ENCODE results near the gene NEK10.
"Not testable (repeated sequence)": the region's sequence is repeated elsewhere in the genome, so short reads cannot be mapped to it uniquely, and the experiment has no call there.

The NEK10 gene, protein sequence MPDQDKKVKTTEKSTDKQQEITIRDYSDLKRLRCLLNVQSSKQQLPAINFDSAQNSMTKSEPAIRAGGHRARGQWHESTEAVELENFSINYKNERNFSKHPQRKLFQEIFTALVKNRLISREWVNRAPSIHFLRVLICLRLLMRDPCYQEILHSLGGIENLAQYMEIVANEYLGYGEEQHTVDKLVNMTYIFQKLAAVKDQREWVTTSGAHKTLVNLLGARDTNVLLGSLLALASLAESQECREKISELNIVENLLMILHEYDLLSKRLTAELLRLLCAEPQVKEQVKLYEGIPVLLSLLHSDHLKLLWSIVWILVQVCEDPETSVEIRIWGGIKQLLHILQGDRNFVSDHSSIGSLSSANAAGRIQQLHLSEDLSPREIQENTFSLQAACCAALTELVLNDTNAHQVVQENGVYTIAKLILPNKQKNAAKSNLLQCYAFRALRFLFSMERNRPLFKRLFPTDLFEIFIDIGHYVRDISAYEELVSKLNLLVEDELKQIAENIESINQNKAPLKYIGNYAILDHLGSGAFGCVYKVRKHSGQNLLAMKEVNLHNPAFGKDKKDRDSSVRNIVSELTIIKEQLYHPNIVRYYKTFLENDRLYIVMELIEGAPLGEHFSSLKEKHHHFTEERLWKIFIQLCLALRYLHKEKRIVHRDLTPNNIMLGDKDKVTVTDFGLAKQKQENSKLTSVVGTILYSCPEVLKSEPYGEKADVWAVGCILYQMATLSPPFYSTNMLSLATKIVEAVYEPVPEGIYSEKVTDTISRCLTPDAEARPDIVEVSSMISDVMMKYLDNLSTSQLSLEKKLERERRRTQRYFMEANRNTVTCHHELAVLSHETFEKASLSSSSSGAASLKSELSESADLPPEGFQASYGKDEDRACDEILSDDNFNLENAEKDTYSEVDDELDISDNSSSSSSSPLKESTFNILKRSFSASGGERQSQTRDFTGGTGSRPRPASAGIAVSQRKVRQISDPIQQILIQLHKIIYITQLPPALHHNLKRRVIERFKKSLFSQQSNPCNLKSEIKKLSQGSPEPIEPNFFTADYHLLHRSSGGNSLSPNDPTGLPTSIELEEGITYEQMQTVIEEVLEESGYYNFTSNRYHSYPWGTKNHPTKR

DNA sequence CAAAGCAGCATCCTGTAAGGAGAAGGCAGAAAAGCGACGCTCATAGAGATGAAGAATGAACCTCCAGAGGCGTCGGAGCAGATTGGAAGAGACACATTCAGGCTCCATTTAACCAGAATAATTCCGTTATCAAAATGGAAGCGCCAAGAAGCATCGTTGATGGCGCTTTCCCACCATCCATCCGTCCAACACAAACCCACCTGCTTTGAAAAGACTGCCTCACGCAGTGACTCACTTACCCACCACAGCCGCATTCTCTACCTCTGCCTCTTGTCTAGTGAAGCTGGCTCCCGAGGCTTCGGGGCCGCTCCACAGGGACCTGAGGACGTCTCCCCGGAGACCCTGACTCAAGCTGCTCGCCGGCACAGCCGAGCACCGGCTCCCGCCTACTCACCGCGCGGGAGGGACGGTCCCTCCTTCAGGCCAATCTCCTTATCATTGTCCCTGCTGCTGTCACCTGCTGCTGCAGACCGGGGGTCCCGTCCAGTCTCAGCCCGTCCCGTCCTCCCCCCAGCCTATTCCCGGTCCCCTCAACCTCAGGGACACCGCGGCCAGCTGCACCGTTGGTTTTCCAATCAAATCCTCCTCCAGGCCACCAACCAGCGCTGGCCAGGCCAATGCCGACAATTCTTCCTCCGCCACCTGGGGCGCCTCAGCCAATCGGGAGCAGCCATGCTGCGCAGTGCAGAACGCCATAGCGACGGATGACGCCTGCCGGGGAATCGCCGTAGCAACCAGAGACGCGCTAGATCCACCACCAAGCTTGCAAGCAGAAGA lies at the start of gene NEK10:
Gene NEK10 (minus strand): TSS at position 553 of the 777 bp plus-strand sequence. CDS start 16,501 bp downstream, outside the sequence.
- peak; percentile 82 for DNase-seq (ENCODE audit: low spot score)

DNA sequence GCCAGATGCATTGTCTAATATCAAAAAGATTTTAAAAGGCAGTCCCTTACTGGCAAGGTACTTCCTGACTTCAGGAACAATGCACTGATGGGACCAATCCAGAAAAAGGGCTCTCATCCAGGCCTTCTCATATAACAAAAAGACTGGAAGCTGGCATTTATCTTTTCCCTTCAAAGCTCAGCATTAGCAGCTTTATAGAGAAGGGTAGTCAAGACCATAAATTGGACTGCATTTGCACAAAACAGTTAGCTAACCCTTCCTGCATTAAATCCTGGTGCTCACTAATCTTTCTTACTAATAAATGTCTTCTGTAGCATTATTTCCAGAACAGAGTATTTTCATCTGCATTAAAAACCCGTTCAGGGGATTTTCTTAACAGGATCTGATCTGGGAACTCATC lies 46.0 kb upstream of the NEK10 start:
- no peak for DNase-seq (ENCODE audit: low spot score)

DNA sequence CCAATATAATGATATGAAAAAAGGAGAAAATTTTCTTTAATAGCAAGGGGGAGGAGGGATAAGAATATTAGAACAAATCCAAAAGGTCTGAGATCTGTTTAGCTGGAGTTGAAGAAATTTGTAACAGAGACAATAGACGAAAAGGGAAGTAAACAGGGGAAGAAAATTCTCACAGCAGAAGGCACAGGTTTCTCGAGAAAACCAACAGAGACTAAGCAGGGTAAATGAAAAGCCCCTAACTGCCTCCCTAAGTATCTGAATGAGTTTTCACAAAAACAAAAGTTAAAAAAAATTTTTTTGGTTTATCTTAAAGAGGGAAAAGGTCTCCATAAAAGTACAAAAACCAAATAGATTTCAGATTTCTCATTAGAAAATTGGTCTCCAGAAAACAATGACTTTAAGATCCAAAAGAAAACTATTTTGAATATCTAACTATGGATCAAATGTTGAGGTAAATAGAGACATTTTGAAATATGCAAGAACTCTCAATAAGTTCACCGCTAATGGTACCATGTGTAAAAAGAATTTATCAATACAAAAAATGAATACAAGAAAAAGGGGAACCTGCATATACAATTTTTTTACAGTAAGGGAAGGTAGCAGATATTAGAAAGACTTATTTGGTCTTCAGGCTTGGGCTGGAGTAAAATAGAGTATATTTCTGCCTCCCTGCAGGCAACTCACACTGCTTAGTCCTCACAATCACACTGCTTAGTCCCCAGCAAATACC lies 23.9 kb upstream of the NEK10 start:
- DNase-seq (ENCODE audit: low spot score), result no peak

DNA sequence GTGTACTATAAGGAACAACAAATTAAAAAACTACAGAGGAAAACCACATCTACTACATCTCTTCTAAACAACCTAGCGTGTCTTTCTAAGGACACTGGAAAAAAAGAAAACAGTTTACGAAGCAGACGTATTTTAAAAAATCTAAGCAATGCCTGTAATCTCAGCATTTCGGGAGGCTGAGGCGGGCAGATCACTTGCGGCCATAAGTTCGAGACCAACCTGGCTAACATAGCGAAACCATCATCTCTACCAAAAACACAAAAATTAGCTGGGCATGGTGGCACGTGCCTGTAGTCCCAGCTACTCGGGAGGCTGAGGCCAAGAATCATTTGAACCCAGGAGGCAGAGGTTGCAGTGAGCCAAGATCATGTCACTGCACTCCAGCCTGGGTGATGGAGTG lies 23.2 kb upstream of the NEK10 start:
- DNase-seq (ENCODE audit: low spot score), result not testable (repeated sequence)

DNA sequence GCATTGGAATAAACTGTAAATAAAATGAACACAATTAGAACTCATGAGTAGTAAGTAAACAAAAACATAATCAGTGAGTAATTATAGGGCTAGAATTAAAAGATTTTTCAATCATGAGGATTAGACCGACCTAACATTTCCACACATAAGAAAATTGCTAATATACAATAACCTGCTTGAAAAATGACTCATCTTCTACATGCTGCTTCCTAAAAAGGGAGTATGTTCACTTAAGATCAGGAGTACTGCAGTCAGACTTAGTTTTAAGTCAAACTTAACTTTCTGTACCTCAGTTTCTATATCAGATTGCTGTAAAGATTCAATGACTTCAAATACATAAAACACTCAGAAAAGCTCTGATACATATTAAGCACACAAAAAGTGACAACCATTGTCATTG lies 22.6 kb upstream of the NEK10 start:
- no peak for DNase-seq (ENCODE audit: low spot score)

DNA sequence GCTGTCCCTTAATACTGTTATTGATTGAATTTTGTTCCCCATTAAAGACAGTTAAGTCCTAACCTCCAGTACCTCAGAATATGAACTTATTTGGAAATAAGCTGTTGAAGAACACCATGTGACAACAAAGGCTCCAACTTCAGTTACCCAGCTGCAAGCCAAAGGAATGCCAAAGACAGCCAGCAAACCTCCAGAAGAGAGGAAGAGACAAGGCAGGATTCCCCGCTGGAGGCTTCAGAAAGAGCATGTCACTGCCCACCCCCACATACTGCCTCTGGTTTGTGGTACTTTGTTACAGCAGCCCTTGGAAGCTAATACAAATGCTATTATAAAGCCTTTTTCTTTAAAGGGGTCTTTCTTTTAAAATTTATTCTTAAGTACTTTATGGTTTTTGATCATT lies 18.4 kb upstream of the NEK10 start:
- no peak for DNase-seq (ENCODE audit: low spot score)

DNA sequence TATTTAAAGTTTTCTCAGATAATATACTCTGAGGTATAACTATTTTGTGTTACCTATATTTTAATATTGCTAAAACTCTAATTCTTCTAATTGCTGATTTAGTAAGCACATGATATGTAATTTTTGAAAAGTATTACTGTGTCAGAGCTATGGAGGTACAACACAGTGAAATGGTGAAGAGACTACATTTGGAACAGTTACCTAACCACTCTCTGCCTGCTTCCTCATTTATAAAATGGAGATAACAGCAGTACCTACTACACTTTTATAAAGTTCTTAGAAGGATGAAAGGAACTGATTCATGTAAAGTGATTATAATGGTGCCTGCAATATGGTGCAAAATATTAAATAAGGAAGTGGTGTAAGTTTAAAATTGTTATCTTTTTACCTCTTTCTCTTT lies 16.3 kb upstream of the NEK10 start:
- DNase-seq (ENCODE audit: low spot score), result no peak

DNA sequence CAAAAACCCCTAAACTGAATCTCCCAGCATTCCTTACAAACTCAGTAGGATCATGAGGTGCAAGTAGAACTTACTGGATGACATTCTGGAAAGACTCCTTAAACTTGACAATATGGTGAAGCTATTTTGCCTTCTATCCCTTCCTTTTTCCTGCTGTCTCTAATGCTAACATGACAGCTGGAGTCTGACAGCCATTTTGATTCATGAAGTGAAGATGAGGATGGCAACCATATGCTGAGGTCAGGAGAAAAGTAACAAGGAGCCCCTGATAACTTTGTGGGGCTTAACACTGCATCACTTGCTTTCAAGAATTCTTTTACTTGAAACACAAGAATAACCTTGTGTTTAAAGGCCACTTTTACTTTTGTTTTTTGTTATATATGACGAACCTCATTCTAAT lies 15.0 kb upstream of the NEK10 start:
- no peak for DNase-seq (ENCODE audit: low spot score)

DNA sequence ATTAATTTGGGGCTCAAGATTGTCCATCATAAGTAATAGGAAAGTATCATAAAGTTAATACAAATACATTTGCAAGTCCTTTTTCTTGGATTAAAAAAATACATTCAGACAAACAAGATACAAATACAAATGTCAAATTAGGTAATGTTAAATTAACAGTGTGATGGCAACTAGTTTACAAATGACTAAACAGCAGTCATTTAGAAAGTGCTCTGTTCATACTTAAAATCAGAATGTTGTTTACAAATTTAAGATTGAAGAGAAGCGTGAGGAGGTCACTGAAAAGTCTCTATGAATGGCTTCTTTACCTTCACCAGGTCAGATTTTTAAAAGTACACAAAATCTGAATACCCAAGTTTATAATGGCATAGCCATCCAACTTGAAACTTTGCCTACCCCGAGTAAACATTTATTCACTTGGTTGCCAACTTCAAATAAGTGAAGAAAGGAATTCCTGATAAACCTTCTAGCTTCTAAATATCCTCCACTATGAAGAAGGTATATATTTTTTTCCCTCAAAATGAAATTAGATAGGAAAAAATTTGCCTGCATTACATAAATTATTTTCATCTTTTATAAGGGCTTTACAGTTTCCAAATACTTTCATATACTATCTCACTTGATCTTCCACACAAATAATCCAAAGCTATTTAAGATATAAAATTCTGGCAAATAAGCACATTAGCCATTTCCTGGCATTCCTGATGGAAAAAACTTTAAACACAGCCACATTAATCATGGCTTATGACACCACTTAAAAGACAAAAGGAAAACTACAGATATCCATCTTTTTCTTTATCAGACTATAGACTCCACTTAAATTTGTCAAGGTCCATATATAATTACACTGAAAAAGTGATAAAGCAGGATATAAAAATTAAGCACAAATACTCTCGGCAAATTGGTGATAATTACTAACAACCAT lies 11.5 kb upstream of the NEK10 start:
- no peak for DNase-seq (ENCODE audit: low spot score)

DNA sequence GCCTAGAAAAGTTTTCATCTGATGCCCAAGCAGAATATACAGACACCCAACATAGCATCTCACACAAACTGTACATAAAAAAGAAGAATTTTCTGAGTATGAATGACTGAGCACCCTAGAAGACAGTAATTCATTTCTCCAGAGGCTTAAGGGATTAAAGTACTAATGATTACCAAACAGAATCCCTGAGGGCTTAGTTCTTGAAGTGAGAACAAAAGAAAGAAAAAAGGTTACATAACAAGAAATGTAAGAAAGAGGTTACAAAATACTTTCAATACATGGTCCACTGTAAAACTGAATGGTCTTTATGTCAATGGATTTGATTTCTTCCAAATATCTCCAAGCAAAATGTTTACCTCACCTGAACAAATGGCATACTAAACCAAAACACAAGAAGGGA lies 9.1 kb upstream of the NEK10 start:
- no peak for DNase-seq (ENCODE audit: low spot score)

DNA sequence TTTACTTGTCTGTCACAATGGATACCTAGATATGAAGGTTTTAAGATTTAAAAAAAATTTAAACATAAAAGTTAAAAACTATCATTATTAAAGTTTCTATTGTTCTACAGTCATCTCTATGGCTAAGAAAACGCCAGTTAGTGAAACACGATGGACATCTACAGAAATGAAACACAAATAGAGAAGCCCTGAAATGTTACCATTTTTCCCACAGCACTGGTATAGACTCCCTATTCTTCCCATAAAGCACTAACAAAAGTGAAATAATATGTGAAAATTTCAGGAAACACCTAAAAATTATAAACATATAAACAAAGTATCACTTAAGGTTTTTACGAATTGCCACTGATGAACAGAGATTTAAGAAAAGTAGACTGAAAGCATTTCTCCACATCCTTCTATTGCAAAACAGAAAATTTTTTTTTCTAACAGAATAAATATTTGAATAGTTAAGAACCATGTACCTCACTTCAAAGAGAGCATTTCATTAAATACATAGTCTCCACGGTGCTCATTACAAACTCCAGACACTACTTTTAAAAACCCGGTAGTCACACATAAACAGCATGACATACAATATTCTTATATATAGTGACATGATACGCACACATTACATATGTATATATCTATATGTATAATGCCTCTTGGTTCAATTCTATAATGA lies 7.1 kb upstream of the NEK10 start:
- DNase-seq (ENCODE audit: low spot score), result no peak

DNA sequence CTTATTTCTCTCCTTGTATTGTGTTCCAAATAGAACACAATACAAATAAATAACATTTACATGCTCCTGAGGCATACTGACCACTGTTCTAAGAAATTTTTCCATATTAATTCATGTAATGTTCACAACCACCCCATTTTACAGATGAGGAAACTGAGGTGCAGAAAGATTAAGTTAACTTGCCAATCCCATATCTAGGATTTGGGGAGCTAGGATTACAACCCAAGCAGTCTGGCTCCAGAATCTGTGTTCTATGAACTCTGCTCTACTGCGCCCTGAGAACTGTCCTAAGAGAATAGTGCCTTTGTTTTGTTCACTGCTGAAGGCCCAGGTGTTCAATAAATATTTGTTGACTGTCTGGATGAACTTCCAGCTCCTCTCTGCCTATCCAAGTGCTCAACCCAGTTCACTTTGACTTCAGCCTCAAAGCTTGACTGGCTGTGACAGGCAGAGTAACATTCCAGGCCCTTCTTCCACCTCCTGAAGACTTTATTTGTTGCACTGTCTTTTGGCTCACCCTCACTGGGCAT lies 3.1 kb downstream of the NEK10 start:
- no peak for DNase-seq (ENCODE audit: low spot score)

DNA sequence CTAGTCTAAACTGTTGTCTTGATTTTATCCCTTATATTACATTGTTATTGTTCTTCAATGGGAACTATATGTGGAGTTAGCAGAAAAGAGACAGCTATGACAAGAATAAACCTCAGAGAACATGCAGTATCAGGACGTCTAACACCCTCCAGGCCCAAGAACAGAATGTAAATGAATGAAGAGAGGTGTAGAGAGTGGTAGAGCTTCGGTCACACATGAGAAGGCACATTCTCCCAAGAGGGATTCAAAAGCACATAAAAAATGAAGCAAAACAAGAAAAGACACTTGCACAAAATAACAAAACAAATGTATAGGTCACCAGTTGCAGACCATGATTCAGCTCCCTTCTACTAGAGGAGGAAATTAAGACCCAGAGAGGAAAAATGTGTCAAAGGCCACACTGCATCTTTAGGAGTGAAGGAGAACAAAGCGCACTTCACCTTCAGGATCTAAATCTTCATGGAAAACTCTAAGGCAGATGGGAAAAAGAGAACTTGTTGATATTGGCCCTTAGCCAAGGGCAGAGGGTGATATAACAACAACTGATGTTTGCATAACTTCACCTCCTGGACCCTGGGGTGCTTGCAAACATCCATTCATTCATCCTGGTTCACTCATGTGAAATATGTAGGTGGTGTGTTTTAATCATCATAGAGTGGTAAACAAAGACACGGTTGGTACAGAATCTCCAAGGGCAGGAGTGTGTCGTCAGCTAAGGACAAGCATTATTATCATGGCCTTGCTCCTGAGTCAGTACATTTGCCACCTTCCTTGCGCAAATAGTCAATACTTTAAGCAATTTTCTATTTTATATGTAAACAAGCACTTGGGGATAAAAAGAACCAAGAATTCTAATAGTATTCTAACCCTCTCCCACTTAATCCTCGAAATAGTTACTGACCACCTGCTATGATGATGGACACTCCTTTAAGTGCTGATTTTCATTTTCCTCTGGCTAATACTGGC lies 8.8 kb downstream of the NEK10 start:
- DNase-seq (ENCODE audit: low spot score), result peak; percentile 1

DNA sequence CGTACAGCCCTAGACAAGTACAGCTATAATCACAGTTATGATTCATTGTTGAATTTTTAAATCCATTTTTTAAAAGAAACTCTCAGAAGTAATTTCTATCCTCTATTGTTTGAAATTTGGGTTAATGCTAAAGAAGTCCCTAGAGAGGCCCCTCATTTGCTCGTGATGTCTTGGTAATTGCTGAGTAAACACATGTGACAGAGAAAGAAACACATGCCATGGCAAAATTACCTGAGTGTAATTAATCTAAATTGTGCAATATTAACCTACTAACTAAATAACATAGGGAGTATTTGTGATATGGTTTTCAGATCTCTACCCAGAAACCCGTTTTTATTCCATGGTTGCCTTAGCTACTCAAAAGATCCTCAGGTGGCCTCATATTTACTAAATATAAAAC lies 10.8 kb downstream of the NEK10 start:
- no peak for DNase-seq (ENCODE audit: low spot score)

DNA sequence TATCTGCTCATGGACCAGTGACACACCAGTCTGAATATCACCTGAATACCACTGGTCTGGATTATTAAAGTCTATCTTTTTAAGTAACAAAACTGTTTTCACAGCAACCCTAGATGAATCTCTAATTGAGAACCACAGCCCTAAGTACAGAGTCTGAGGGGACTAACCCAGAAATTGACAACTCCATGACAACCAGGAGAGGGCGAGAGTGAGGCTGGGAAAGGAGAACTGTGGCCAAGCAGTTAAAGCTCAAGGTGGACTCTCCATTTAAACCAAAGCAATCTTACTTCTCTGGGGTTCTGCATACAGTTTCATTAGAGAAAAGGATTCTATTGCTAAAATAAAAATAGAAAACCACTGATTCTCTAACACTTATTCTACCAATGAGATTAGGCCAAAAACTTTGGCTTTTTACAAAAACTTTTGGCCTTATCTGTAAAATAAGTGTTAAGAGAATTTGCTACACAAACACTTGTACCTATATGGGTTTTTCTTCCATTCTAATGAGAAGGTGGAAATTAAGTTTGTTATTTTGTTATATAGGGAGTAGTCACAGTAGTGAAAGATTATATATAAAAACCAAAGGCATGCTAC lies 11.4 kb downstream of the NEK10 start:
- peak; percentile 43 for DNase-seq (ENCODE audit: low spot score)

DNA sequence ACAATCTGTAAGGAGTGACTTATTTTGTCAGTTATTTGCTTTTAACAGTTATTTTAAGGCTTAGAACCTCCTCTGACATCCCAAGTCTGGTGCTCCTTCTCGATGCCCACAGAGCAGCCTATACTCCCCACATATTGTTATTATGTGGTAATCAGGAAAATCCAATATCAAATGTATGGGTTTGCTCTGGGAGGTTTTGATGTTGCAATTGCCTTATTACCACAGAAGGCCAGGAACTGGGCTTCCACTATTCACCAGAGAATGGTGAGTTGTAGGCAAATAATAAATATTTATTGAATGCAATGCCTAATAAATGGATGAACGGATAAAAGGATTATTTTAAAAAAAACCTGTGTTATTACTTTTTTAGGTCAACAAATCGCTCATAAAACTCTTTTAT lies 12.2 kb downstream of the NEK10 start:
- no peak for DNase-seq (ENCODE audit: low spot score)

DNA sequence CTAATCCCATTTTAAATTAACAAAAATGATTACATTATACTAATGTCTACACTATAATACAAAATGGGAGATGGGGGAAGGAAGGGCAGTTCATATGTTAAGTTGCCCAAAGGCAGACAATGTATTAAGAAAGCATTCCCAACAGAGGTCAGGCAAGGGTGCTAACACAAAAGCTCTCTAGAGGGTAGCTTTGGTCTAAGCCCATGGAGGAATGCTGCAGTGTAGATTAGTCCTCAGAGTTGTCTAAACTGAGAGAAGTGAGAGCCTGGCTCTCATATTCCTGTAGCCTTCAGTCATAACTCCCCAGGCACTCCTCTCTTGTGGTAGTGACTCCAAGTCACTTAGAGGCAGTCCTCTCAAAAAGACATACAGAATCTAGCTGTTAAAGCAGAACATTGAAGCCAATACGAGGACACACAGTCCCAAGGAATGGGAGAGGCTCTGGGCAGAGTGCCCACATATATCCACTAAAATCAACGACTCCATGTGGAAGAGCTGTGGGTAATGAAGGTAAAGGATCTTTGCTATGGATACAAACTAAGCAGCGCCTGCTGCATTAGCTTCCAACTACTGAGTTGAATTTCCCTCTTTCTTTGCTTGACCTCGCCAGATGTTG lies 14.5 kb downstream of the NEK10 start:
- no peak for DNase-seq (ENCODE audit: low spot score)
